KMS-11 (cell line): ENCODE data around the gene PDCD1LG2.

Experiments used
- H2AFZ ChIP-seq: fragments of 200-600 bp; sonication (generic); 2 replicates; pipeline ENCODE4 v1.6.1; 2016; ENCODE audit warnings: antibody characterized with exemption, mixed run types, low read depth
- H3K27ac ChIP-seq: fragments of 200-600 bp; sonication (generic); 2 replicates; pipeline ENCODE4 v1.6.1; 2016; ENCODE audit warnings: mild to moderate bottlenecking, mixed run types
- H3K27me3 ChIP-seq: fragments of 200-600 bp; sonication (generic); 2 replicates; pipeline ENCODE4 v1.6.1; 2017; ENCODE audit warnings: mild to moderate bottlenecking, low read depth, mixed run types, moderate library complexity; ENCODE audit not compliant: insufficient read depth
- H3K36me3 ChIP-seq: fragments of 200-600 bp; sonication (generic); 2 replicates; pipeline ENCODE4 v1.6.1; 2017; ENCODE audit warnings: mild to moderate bottlenecking, mixed run types; ENCODE audit not compliant: insufficient read depth
- H3K4me1 ChIP-seq: fragments of 200-600 bp; sonication (generic); 2 replicates; pipeline ENCODE4 v1.6.1; 2016; ENCODE audit warnings: mild to moderate bottlenecking, low read depth, mixed run types; ENCODE audit not compliant: poor library complexity, severe bottlenecking
- H3K4me2 ChIP-seq: fragments of 200-600 bp; sonication (generic); 2 replicates; pipeline ENCODE4 v1.7.0; 2016; ENCODE audit warnings: mild to moderate bottlenecking, mixed run types
- H3K4me3 ChIP-seq: fragments of 200-600 bp; sonication (generic); IDR thresholded peaks from 2 replicates; pipeline ENCODE4 v1.6.1; 2017; ENCODE audit warnings: low read depth, low read length, mixed read lengths; ENCODE audit not compliant: insufficient read depth
- H3K79me2 ChIP-seq: fragments of 200-600 bp; sonication (generic); 2 replicates; pipeline ENCODE4 v1.6.1; 2016; ENCODE audit warnings: low read depth, mixed run types; ENCODE audit not compliant: insufficient read depth
- H3K9ac ChIP-seq: fragments of 200-600 bp; sonication (generic); 2 replicates; pipeline ENCODE4 v1.6.1; 2016; ENCODE audit warnings: mild to moderate bottlenecking, mixed run types
- H4K20me1 ChIP-seq: fragments of 200-600 bp; sonication (generic); 2 replicates; pipeline ENCODE4 v1.6.1; 2016; ENCODE audit warnings: mild to moderate bottlenecking, mixed run types; ENCODE audit not compliant: insufficient read depth
- TF ChIP-seq, protein P1 (sequence below): fragments of 200-600 bp; sonication (generic); conservative IDR thresholded peaks from 2 replicates; pipeline ENCODE4 v1.6.1; 2017; ENCODE audit warnings: low read depth, mild to moderate bottlenecking, antibody characterized with exemption, low read length, moderate library complexity, mixed read lengths

PDCD1LG2 gene

DNA sequence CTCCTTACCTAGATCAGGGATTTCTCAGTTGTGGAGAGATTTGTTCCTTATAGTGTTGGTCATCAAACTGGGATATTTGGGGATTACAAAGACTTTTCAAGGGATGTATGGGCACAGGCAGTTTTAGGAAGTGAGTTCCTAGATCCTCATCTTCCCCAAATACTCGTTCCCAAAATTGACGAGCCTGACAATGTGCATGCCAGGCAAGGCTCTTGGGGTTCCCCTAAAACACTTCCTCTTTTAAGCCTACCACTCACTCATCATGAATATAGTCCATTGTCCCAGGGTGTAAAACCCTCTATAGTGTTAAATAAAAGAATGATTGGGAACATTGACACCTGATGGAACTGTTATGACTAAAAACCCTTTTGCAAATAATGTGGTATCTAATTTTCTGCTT lies 26.4 kb downstream of the PDCD1LG2 start:
- H3K27me3 ChIP-seq = no peaks in the 10 kb centered on the region
- no peak overlapping the region for H3K4me2 ChIP-seq
- no peaks in the 10 kb centered on the region for H3K79me2 ChIP-seq
- no peaks in the 10 kb centered on the region for H4K20me1 ChIP-seq
- H3K4me3 ChIP-seq = no peak overlapping the region
- H3K36me3 ChIP-seq = no peaks in the 10 kb centered on the region
- H3K9ac ChIP-seq = no peak overlapping the region
- H3K4me1 ChIP-seq = no peaks in the 10 kb centered on the region
- no peak overlapping the region for H3K27ac ChIP-seq
- no peak overlapping the region for H2AFZ ChIP-seq
- TF ChIP-seq, protein P1, sequence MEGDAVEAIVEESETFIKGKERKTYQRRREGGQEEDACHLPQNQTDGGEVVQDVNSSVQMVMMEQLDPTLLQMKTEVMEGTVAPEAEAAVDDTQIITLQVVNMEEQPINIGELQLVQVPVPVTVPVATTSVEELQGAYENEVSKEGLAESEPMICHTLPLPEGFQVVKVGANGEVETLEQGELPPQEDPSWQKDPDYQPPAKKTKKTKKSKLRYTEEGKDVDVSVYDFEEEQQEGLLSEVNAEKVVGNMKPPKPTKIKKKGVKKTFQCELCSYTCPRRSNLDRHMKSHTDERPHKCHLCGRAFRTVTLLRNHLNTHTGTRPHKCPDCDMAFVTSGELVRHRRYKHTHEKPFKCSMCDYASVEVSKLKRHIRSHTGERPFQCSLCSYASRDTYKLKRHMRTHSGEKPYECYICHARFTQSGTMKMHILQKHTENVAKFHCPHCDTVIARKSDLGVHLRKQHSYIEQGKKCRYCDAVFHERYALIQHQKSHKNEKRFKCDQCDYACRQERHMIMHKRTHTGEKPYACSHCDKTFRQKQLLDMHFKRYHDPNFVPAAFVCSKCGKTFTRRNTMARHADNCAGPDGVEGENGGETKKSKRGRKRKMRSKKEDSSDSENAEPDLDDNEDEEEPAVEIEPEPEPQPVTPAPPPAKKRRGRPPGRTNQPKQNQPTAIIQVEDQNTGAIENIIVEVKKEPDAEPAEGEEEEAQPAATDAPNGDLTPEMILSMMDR = no peak

DNA sequence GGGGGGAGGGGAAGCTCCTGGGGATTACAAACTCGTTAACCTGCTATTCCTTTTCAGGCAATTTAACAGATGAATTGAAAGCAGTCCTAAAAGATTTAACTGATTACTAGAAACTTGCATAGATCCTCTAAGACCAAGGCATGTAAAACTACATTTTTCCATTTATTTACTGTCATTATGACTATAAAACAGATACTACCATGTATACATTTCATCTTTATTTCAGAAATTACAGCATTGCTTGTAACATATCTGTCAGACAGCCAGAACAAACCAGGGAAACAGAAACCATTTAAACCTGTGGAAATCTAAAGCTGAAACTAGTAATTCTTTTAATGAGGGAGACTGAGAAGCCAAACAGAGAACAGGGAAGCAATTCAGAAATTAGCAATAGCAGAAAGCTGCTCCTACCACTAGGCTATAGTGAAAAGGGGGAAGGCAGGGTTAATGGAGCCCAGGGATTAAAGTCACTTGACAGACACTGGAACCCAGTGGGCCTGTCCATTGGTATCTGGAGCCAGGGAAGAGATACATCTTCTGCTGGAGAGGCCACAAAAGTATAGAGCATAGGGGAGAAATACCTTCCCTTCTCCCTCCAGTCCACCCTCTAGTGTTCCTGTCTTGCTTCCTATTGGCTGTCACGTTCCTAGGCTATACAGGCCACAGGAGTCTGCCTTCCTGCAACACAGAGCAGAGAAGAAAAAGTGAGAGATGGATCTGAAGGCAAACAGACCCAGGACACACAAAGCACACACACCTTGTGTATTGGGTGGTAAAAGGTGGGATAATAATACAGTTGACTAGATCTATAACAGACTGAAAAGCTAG lies 33.8 kb downstream of the PDCD1LG2 start:
- TF ChIP-seq, protein P1 = no peak
- H2AFZ ChIP-seq = no peak overlapping the region
- no peaks in the 10 kb centered on the region for H4K20me1 ChIP-seq
- H3K27ac ChIP-seq = no peak overlapping the region
- H3K4me3 ChIP-seq = no peak overlapping the region
- H3K79me2 ChIP-seq = no peaks in the 10 kb centered on the region
- no peak overlapping the region for H3K9ac ChIP-seq
- no peaks in the 10 kb centered on the region for H3K4me1 ChIP-seq
- no peak overlapping the region for H3K4me2 ChIP-seq
- no peaks in the 10 kb centered on the region for H3K27me3 ChIP-seq
- H3K36me3 ChIP-seq = no peaks in the 10 kb centered on the region

DNA sequence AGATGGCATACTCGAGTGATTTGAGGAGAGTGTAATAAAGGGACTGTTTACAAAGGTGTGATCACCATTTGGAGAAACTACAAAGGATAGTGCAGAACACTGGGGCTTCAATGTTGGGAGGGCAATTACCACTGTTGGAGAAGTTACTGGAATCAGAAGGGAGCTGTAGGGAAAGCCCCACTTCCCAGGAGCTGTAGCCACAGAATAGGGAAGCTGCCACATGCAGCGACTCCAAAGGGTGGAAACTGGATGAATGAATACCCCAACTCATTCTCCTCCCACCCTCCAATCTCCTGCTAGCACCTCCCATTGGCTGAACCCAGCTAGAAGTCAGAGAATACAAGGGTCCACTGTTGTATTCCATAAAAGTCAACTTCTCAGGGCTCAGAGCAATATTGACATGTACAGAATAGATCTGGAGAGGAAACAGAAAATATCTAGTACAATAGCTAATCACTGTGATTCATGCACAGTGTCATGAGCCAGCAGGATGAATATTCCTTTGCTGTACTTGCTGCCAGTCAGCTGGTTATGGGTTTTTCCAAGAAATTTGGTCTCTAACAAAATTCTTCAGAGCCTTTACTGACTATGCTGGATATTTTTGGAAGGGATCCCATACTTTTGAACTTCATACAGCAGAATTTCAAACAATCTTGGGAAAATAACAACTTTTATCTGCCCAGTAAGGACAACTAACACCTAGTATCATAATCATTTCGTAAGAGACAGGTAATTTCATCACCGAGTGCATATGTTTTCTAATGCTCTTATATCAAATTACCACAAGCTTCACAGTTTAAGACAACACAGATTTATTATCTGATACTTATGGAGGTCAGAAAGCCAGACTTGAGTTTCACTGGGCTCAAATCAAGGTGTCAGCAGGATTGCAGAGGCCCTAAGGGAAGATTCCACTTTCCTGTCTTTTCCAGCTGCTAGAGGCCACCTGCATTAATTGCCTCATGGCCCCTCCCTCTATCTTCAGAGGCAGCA lies 39.6 kb downstream of the PDCD1LG2 start:
- H3K36me3 ChIP-seq = no peaks in the 10 kb centered on the region
- no peaks in the 10 kb centered on the region for H4K20me1 ChIP-seq
- no peak overlapping the region for H3K4me3 ChIP-seq
- H3K4me2 ChIP-seq = no peak overlapping the region; the same call in 1 of the 2 replicates
- TF ChIP-seq, protein P1 = no peak
- peaks cover 8% of the 10 kb centered on the region for H3K4me1 ChIP-seq
- H2AFZ ChIP-seq = no peak overlapping the region
- H3K27me3 ChIP-seq = no peaks in the 10 kb centered on the region
- H3K79me2 ChIP-seq = no peaks in the 10 kb centered on the region
- no peak overlapping the region for H3K27ac ChIP-seq
- no peak overlapping the region for H3K9ac ChIP-seq

DNA sequence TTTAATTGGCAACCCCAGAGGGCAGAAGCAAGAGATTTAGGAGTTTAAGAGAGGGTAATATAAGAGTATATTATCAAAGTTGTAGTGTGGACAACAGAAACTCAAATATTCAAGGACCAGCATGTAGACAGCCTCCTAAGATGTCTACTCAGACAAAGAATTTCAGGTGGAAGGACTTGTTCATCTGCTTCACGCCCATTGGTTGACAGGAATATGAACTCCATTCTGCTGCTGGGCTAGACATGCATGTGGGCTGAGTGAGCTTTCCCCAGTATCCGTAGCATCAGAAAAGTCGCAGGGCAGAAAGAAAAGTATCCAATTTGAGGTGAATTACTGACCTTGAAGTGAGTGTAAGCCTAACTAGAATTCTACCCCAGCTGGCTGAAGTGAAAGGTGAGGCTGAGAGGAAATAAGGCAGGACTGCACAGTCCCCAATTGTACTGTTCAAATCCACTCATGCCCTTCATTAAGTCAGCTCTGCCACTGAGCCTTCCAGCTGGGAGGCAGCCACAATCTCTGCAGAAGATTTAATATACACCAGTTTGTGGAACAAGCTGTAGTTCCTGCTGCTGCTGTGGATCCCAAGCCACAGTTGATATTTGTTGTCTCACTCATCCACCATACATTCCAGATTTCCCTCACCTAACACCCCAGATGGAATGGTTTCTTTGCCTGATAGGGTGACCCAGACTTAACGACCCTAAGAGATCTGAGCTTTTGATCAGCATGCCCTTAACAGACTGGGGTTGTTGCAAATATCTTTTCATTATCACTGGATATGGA lies 41.2 kb downstream of the PDCD1LG2 start:
- Histone ChIP-seq H3K4me1 (peaks cover 8% of the 10 kb centered on the region), H2AFZ (no peak overlapping the region), H3K4me2 (no peak overlapping the region), H3K9ac (no peak overlapping the region), H3K36me3 (no peaks in the 10 kb centered on the region), H3K27ac (no peak overlapping the region), H3K4me3 (no peak overlapping the region), H3K27me3 (no peaks in the 10 kb centered on the region), H4K20me1 (no peaks in the 10 kb centered on the region), H3K79me2 (no peaks in the 10 kb centered on the region)
- TF ChIP-seq, protein P1 = no peak
